ENCODE results near the gene CDK13. TPM values are rescaled to one million over a fixed set of nuclear protein-coding genes. Genes with fewer than 3 reads are reported as not detected.

The CDK13 gene
- total and polyA plus RNA-seq, 9 of the 15 experiments (the other 6 are each of a cell fraction or from before 2014, with no cell fraction given): 9.8 to 46.1 (median 32.4) TPM

- TF ChIP-seq, protein P1, sequence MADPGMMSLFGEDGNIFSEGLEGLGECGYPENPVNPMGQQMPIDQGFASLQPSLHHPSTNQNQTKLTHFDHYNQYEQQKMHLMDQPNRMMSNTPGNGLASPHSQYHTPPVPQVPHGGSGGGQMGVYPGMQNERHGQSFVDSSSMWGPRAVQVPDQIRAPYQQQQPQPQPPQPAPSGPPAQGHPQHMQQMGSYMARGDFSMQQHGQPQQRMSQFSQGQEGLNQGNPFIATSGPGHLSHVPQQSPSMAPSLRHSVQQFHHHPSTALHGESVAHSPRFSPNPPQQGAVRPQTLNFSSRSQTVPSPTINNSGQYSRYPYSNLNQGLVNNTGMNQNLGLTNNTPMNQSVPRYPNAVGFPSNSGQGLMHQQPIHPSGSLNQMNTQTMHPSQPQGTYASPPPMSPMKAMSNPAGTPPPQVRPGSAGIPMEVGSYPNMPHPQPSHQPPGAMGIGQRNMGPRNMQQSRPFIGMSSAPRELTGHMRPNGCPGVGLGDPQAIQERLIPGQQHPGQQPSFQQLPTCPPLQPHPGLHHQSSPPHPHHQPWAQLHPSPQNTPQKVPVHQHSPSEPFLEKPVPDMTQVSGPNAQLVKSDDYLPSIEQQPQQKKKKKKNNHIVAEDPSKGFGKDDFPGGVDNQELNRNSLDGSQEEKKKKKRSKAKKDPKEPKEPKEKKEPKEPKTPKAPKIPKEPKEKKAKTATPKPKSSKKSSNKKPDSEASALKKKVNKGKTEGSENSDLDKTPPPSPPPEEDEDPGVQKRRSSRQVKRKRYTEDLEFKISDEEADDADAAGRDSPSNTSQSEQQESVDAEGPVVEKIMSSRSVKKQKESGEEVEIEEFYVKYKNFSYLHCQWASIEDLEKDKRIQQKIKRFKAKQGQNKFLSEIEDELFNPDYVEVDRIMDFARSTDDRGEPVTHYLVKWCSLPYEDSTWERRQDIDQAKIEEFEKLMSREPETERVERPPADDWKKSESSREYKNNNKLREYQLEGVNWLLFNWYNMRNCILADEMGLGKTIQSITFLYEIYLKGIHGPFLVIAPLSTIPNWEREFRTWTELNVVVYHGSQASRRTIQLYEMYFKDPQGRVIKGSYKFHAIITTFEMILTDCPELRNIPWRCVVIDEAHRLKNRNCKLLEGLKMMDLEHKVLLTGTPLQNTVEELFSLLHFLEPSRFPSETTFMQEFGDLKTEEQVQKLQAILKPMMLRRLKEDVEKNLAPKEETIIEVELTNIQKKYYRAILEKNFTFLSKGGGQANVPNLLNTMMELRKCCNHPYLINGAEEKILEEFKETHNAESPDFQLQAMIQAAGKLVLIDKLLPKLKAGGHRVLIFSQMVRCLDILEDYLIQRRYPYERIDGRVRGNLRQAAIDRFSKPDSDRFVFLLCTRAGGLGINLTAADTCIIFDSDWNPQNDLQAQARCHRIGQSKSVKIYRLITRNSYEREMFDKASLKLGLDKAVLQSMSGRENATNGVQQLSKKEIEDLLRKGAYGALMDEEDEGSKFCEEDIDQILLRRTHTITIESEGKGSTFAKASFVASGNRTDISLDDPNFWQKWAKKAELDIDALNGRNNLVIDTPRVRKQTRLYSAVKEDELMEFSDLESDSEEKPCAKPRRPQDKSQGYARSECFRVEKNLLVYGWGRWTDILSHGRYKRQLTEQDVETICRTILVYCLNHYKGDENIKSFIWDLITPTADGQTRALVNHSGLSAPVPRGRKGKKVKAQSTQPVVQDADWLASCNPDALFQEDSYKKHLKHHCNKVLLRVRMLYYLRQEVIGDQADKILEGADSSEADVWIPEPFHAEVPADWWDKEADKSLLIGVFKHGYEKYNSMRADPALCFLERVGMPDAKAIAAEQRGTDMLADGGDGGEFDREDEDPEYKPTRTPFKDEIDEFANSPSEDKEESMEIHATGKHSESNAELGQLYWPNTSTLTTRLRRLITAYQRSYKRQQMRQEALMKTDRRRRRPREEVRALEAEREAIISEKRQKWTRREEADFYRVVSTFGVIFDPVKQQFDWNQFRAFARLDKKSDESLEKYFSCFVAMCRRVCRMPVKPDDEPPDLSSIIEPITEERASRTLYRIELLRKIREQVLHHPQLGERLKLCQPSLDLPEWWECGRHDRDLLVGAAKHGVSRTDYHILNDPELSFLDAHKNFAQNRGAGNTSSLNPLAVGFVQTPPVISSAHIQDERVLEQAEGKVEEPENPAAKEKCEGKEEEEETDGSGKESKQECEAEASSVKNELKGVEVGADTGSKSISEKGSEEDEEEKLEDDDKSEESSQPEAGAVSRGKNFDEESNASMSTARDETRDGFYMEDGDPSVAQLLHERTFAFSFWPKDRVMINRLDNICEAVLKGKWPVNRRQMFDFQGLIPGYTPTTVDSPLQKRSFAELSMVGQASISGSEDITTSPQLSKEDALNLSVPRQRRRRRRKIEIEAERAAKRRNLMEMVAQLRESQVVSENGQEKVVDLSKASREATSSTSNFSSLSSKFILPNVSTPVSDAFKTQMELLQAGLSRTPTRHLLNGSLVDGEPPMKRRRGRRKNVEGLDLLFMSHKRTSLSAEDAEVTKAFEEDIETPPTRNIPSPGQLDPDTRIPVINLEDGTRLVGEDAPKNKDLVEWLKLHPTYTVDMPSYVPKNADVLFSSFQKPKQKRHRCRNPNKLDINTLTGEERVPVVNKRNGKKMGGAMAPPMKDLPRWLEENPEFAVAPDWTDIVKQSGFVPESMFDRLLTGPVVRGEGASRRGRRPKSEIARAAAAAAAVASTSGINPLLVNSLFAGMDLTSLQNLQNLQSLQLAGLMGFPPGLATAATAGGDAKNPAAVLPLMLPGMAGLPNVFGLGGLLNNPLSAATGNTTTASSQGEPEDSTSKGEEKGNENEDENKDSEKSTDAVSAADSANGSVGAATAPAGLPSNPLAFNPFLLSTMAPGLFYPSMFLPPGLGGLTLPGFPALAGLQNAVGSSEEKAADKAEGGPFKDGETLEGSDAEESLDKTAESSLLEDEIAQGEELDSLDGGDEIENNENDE (IDR thresholded peaks at IDR 0.05; ENCODE audit: low read depth, low read length): no peak
- TF ChIP-seq FOXK2 (conservative IDR thresholded peaks at IDR 0.05 in 1 of 2, IDR thresholded peaks at IDR 0.05 in 1 of 2; ENCODE audit: low read depth in 2 of 2) (peak; percentile 42 to 65), CHD2 (IDR thresholded peaks at IDR 0.05; ENCODE audit: low read depth, low read length) (peak; percentile 56; the same call in 1 of the 2 replicates), FOXP4 (CRISPR knock-in tag; IDR thresholded peaks at IDR 0.05; ENCODE audit: borderline replicate concordance) (peak; percentile 82; the same call in 1 of the 2 replicates), ZNF589 (CRISPR knock-in tag; IDR thresholded peaks at IDR 0.05; ENCODE audit: low read depth) (0 out of 2 replicates have a peak, but pooled peaks have one; percentile 36), FOXP1 (CRISPR knock-in tag; IDR thresholded peaks at IDR 0.05) (peak; percentile 84; the same call in 1 of the 2 replicates)
- TF ChIP-seq, protein P2, sequence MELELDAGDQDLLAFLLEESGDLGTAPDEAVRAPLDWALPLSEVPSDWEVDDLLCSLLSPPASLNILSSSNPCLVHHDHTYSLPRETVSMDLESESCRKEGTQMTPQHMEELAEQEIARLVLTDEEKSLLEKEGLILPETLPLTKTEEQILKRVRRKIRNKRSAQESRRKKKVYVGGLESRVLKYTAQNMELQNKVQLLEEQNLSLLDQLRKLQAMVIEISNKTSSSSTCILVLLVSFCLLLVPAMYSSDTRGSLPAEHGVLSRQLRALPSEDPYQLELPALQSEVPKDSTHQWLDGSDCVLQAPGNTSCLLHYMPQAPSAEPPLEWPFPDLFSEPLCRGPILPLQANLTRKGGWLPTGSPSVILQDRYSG (tag; conservative IDR thresholded peaks at IDR 0.05; ENCODE audit: low read depth): no peak
- TF ChIP-seq, protein P3, sequence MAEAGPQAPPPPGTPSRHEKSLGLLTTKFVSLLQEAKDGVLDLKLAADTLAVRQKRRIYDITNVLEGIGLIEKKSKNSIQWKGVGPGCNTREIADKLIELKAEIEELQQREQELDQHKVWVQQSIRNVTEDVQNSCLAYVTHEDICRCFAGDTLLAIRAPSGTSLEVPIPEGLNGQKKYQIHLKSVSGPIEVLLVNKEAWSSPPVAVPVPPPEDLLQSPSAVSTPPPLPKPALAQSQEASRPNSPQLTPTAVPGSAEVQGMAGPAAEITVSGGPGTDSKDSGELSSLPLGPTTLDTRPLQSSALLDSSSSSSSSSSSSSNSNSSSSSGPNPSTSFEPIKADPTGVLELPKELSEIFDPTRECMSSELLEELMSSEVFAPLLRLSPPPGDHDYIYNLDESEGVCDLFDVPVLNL (CRISPR knock-in tag; IDR thresholded peaks at IDR 0.05; ENCODE audit: low read depth): no peak; the same call in 1 of the 2 replicates
Measured at GRCh38 chr7:39949971-39950472, at the start of gene CDK13 (continued).
